ENCODE results near the gene PASK.
A peak's percentile ranks its signal among the peaks of the same experiment; 100 is the strongest.
"Not testable (repeated sequence)": the region's sequence is repeated elsewhere in the genome, so short reads cannot be mapped to it uniquely, and the experiment has no call there.

Gene PASK

DNA sequence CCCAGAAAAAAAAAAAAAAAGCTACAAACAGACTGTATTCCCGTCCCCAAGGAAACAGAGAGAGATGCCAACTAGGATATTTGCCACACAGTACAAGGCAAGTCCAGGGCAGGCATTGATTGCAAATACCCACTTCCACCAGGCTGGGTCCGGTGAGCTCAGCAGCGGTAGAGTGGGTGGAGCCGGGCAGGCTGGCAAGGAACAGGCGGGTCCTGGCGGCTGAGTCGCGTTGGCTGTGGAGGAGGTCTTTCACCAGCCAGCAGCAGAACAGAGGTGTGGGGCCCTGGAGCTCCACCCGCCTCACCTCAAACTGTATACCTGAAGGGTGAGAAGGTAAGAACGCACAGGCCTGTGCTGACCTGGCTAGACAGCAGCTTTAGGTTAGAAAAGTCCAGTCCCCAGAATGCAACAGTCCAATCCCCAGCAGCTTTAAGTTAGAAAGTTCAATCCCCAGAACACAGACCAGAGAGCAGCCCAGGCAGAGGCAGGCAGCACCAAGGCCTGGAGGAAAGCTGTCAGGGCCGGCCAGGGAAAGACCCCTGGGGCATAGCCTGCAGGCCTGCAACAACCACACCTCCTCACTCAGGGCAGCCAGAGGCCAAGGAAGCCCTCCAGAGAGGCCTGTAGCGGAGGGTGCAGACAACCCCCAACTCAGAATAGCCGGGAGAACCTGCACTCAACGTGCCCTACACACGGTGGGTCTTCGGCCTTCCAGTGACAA is 25.3 kb downstream of the PASK start:
- peak; percentile 29 to 66 for DNase-seq

DNA sequence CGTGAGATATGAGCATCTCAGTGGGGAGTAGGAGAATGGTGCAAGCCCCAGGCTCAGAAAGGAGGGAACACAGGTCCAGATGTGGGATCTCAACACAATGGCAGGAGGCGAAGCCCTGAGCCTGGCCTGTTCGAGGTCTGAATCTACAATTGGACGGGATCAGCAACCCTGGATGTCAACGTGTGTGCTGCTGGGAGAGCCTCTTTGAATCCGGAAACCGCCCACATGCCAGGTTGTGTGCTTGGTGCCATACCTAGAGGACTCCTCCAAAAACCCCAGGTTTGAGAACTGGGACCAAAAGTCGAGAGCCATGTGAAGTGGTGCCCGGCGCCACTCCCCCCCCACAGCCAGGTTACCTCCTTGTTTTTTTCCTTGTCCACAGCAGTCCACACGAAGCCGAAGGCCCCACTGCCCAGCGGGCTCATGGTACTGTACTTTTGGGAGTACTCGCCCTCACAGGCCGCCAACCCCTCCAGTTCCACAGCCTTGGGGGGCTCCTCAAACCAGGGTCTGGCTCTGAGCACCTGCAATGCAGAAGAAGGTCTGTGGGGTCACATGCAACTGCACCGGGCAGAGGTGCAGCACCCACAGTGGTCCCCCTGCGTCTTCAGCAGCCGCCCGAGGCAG is 26.8 kb downstream of the PASK start:
- no peak for DNase-seq

DNA sequence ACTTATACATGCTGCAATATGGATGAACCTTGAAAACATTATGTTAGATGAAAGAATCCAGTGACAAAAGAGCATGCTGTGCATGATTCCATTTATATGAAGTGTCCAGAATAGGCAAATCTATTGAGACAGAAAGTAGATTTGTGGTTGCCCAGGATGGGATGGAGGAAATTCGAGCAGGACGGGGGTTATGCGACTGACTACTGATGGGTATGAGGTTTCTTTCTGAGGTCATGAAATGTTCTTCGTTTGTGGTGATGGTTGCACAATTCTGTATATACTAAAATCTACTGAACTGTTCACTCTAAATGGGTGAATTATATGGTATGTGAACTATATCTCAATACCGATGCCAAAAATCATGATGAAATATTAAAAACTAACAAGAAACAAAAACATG is 28.3 kb downstream of the PASK start:
- no peak for DNase-seq

DNA sequence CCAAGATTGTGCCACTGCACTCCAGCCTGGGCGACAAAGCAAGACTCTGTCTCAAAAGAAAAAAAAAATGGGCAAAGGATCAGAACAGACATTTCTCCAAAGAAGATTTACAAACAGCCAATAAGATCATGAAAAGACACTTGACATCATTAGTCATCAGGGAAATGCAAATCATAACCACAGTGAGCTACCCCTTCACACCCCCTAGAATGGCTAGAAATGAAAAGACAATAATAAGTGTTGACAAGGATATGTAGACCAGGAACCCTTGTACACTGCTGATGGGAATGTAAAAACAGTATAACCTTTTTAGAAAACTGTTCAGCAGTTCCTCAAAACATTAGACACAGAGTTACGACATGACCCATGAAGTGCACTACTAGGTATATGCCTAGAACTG is 28.8 kb downstream of the PASK start:
- no peak for DNase-seq

DNA sequence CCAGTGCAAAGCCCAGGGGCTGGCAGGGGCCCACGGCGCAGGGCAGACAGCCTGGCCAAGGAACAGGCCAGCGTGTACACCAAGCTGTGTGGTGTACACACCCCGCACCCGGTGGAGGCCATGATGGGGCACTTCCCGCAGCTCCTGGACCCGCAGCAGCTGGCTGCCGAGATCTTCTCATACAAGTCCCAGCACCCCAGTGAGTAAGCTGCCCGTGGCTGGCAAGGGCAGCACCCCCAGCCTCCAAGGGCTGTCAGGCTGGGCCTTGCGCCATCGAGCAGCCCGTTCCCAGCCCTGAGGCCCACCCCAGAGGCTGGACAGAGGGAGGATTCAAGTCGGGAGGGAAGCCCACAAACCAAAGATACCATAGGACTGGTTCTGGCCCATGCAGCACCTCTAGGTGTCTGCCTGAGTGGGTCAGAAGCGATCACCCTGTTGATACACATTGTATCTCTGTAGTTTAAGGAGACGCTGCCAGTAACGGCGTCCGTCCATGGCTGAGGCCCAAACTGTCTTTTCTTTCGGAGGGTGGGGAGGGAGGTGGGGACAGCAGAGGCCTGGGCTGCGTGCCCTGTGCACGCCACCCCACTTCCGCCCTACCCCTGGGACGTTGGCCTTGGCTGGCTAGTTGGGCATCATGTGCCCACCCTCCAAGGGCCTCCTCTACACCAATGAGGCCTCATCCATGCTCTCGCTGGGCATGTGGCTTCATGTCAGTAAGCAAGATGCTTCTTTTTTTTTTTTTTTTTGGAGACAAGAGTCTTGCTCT is 30.4 kb downstream of the PASK start:
- no peak for DNase-seq

DNA sequence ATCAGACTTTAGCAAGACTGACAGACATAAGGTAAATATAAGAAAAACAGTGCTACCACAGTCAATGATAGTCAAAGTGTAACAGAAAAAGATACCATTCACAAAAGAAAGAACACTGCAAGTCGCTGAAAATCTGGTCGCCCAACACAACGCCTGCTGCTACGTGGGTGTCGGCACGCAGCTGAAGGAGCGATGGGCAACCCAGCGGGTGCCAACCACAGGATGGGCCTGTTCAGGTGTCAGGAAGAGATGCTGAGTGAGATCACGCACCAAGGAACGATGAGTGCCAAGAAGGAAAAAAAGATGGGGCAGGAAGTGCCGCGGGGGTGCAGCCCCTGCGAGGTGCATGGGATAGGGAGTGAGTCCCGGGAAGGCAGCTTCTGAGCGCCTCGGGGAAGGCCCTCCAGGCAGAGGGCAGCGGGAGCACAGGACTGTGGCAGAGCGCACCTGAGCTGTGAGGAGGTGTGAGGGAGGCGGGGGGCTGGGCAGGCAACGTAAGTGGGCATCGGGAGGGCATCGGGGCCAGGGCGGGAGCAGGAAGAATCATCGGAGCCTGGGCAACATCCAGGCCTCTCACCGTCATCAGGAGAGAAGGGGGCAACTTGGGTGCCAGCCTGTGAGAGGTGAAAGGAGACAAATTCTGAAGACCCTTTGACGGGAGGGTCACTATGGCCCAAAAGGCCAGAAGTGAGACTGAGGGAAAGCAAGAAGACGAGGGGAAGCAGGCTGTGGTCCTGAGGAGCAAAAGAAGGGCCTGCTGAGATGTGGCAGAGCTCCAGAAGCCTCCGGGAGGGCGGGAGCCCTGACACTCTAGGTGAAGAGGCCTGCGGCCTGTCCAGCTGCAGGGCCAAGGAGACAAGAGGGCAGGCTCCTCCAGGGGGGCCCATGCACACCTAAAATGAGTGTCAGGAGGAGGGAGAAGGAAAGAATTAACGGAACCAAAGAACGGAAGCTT is 32.4 kb downstream of the PASK start:
- DNase-seq: no peak

DNA sequence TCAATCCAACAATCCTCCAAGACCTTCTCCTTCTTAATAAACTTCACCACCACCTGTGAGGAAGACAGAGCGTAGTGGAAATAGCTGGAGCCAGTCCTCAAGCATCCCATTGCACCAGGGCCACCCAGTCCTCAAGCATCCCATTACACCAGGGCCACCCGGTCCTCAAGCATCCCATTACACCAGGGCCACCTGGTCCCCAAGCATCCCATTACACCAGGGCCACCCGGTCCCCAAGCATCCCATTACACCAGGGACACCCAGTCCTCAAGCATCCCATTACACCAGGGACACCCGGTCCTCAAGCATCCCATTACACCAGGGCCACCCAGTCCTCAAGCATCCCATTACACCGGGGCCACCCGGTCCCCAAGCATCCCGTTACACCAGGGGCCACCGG is 33.9 kb downstream of the PASK start:
- no peak for DNase-seq

DNA sequence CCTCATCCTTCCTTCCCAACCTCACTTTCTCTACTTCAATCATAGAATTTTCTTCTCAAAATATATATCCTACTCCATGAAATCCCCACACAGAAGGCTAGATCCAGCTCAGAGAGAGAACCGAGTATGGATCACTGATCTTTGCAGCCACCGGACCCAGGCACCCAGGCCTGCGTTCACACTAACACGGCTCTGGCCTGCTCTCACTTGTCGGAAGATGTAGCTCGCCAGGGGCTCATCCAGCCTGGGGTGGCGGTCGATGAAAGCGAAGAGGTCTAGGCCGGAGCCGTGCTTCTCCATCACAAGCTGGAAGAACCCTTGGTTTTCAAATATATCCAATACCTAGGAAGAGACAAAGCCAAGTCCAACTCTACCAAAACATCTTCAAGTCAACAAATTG is 34.4 kb downstream of the PASK start:
- no peak for DNase-seq

DNA sequence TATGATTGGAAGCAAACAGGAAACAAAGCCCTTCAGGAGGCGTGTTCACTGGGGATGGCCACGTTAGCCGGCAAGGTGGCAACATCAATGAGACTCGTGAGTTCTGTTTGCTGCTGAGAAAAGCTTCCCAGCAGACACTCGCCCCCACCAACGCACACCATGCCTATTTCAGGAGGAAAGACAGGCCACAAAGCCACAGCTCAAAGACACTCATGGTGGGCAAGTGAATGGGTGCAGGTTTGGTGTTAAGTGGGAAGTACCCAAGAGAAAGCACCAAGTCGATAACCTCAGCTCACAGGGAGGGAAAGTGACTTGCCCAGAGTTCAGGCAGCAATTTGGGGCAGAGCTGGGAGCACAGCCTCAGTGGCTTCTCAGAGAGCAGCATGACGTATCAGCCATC is 36.7 kb downstream of the PASK start:
- DNase-seq: peak; percentile 37 to 63

DNA sequence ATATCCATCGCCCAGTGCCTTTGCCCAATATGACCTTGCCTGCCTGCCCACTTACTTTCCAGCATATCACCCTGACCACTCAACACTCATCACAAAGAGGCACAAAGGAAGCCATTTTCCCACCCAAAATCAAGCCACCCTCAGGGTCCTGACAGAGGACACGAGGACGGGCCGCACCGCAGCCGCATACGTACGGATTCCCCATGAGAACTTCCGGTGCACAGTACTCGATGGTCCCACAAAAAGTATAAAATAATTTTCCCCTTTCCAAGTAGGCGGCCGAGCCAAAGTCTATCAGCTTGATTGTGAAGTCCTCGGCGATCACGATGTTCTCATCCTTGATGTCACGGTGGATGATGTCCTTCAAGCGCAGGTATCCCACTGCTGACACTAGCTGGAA is 37.2 kb downstream of the PASK start:
- no peak for DNase-seq

DNA sequence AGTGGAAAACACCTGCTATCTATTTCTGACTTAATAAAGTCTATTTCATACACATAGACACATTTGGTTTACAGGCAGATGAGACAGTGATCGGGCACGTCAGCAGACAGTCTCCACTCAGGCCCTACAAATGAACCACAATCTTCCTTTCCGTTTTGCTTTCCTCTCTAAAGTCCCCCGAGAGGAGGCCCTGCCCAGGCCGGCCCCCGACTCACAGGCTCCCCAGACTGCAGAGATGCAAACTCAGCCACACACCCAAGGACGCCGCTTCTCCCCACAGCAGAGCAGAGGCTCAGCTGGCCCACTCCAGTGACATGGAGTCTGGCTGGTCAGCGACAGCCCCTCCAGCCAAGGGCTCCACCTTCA is 37.8 kb downstream of the PASK start:
- DNase-seq: peak; percentile 42 to 46

DNA sequence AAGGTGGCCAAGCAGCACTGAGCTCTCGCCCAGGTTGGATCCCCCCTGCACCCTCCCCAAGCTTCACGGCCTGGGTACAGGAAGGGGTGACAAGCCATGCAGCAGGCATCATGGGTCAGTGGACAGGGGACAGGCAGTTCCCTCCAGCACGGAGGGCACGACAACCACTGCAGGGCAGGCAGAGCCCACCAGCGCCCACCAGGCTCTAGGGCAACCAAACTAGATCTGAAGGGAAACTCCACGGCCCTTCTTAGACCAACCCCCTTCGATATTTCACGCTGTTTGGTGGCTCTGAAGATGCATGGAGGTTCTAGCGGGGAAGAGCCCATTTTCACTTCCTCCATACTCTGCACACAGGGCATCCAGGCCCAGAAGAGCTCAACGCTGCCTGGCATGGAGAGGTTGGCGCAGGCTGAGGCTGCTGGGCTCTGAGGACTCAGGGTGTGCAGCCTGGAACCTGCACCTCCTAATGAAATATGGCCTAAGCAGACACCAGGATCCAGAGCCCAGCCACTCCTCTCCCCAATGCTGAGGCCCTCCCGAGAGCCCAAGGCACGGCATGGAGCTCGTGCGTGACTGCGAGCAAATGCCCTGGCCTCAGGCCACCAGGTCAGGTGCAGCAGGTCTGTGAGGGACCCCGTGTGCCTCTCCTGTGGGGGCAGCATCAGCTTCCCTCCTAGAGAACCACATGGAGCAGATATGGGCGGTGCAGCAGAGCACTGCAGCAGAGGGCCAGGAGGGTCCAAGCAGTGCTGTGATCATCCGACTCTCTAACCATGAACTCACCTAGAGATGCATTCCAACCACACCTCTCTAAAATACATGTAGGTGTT is 38.4 kb downstream of the PASK start:
- DNase-seq: peak in 1 of 2 donors; percentile 38

DNA sequence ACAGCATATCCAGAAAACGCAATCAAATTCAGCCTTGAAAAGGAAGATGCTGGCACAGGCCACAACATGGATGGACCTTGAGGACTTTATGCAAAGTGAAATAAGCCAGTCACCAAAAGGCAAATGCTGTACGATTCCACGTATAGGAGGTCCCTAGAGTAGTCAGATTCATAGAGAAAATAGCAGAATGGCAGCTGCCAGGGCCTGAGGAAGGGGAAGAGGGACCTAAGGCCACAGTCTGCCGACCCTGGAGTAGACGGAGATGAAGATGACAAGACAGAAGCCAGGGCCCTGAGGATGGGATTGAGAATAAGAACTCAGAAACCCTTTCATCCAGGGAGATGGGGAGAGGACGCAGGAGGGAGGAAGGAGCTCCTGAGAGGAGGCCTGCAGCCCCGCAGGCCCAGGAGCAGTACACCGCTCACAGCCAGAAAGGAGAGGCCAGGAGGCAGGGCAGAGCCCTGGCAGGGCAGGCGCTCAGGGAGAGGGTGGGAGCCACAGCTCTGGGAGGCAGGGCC is 39.1 kb downstream of the PASK start:
- DNase-seq: no peak

DNA sequence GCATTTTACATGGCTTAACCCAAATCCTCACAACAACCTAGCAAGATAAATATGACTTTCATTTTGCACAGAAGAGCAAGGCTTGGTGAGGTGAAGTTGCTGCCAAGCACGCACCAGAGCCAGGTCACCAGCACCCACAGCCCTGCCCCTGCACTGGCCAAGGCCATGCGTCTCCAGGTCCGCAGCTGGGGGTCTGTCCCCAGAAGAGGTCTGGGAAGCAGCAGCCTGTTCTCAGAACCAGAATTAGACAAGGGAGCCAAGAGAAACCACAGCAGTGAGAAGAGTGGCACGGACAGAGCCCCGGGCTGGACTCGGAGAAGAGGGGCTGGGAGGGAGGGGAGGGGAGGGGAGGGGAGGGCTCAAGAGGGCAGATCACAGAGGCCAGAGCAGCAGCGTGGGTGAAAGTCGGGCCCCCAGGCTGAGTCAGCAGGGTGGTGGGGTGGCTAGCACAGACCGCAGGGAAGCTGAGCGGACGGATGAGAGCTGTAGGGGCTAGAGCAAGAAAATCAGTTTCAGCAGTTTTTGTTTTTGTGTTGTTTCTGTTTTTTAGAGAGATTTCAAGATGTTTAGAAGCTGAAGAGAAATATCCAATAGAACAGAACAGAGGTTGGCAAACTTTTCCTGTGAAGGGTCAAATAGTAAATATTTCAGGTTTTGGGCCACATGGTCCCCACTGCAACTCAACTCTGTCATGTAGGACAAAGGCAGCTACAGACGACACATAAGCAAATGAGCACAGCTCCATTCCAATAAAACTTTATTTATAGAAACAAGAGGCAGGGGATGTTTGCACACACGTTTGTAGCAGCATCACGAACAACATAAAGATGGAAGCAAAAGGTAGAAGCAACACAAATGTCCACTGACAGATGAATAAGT is 39.8 kb downstream of the PASK start:
- DNase-seq: peak in 1 of 2 donors; percentile 26

DNA sequence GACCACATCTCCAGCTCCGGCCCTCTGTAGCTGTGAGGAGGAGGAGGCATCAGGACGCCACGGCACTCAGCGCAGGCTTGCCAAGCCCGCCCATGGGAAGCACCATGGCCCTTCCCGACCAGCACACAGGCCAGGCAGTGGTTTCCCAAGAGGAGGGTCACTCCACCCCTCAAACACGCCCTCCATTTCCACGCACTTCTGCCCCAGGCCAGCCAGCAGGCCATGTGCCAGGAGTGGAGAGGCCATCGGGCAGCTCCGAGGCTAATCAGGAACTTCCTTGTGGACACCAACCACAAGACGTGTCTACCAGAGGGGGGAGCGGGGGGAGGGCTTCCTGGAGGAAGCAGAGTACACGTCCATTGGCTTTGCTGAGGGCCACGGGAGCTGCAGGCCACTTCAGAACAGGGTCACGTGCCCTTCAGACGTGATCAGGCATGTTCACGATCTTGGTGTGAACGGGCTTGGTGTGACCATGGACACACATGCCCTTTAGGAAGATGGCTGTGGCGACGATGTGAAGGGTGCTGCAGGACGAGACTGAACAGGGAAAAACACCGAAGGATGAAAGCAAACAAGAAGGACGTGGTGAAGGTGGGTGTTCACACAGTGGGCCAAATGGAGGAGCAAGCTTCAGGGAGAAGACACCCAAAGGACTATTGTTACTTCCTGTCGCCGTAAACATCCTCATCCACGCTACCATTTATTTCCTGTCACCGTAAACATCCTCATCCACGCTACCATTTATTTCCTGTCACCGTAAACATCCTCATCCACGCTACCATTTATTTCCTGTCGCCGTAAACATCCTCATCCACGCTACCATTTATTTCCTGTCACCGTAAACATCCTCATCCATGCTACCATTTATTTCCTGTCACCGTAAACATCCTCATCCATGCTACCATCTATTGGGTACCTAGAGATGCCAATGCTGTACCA is 40.7 kb downstream of the PASK start:
- DNase-seq: peak; percentile 30 to 64

DNA sequence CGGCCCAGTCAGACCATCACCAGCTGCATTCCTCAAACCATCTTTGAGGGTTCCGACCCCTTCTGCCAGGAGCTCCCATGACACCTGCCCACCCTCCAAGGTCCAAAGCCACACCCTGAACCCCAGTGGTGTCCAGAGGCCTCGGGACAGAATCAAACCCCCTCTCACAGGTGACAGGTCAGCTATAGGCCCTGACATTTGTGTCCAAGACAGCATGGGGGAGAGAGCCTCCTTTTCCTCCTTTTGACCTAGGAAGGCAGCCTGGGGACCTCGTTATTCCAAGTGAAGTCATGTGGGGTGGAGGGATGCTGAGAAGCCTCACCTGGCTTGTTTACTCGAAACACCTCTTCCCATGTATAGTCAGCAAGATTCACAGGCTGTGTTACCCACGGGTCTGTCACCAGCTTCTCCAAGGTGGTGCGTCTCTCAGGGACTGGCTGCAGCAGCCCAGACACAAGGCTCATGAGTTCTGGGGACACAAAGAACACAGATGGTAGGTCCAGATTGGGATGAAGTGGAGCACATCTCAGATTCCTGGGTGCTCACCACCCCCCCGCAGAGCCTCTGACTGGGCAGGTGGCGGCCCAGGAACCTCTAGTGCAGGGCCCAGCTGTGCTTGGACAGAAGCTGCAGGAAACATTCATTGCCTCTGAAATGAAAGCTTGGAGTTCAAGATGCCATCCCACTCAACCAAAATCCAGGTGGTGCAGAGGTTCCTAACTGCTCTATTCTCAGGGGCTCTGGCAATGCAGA is 42.1 kb downstream of the PASK start:
- no peak for DNase-seq

DNA sequence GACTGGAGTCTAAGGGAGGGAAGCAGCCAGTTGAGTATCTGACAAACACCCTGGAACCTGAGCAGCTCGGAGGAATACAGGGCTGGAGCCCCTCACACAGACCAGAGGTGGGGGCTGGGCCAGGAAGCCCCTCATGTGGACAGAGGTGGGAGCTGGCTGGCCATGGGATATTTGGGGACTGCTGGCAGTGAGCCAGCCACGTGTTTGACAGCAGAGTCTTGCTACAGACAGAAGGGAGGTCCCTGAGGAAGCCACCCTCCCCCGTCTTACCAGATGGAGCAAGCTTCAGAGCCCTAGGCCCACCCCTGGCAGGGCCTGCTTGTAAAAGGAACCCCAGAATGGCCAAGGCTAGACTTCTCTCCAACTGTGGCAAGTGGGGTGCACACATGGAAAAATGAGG is 43.6 kb downstream of the PASK start:
- no peak for DNase-seq

DNA sequence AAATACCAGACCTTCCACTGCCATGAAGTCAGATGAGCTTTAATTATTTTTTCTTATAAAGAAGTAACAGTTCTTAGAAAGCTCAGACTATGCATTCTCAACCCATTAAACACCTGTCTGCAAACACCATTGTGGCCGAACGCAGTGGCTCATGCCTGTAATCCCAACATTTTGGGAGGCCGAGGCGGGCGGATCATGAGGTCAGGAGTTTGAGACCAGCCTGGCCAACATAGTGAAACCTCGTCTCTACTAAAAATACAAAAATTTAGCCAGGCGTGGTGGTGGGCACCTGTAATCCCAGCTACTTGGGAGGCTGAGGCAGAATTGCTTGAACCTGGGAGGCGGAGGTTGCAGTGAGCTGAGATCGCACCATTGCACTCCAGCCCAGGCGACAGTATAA is 44.7 kb downstream of the PASK start:
- DNase-seq: not testable (repeated sequence)

DNA sequence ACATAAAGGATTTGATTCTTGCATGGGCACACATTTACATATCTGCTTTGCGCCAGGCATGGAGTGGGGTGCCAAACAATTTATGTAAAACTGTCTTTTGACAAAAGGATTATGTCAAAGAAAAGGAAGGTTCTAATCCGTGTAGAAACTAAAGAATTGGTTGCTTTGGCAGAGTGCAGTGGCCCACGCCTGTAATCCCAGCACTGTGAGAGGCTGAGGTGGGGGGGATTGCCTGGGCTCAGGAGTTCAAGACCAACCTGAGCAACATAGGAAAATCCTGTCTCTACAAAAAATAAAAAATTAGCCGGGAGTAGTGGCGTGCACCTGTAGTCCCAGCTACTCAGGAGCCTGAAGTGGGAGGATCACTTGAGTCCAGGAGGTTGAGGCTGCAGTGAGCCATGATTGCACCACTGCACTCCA is 46.1 kb downstream of the PASK start:
- no peak for DNase-seq

Measured in CD4-positive, alpha-beta T cell treated with Interleukin-4 for 1 hour (primary cell).